Activated T-cell treated with anti-CD3 and anti-CD28 coated beads for 24 hours (primary cell): ENCODE results near the gene ME1.
A peak's percentile ranks its signal among the peaks of the same experiment; 100 is the strongest.
"Not testable (repeated sequence)": the region's sequence is repeated elsewhere in the genome, so short reads cannot be mapped to it uniquely, and the experiment has no call there.

ENCODE experiments used
- DNase-seq: peaks from one replicate; pipeline ENCODE4 v3.0.0-alpha.2; 2020; ENCODE audit warnings: low read depth

The ME1 gene

GRCh38 chr6:83256719-83257118, 174.1 kb downstream of the ME1 start:
- not testable (repeated sequence) for DNase-seq

- DNase-seq, result no peak
These were observed 178.1 kb downstream of the ME1 start for GRCh38 chr6:83252719-83253118.

GRCh38 chr6:83250235-83250634, 180.6 kb downstream of the ME1 start:
- DNase-seq, result no peak

- no peak for DNase-seq
These were observed 183.4 kb downstream of the ME1 start for GRCh38 chr6:83247471-83247870.

- no peak for DNase-seq
These were observed 199.7 kb downstream of the ME1 start for GRCh38 chr6:83231146-83231545.

GRCh38 chr6:83226517-83226916, 204.3 kb downstream of the ME1 start:
- no peak for DNase-seq

- DNase-seq, result no peak
These were observed 208.9 kb downstream of the ME1 start for GRCh38 chr6:83221889-83222479.

- no peak for DNase-seq
These were observed 209.6 kb downstream of the ME1 start for GRCh38 chr6:83221276-83221675.

- DNase-seq, result no peak
These were observed 210.7 kb downstream of the ME1 start for GRCh38 chr6:83220121-83220520.

- no peak for DNase-seq
These were observed 212.2 kb downstream of the ME1 start for GRCh38 chr6:83218646-83219045.

GRCh38 chr6:83216806-83217205, 214.0 kb downstream of the ME1 start:
- DNase-seq, result no peak

GRCh38 chr6:83215131-83216047, 215.5 kb downstream of the ME1 start:
- peak; percentile 28 for DNase-seq

GRCh38 chr6:83202031-83202430, 228.8 kb downstream of the ME1 start:
- no peak for DNase-seq

GRCh38 chr6:83199863-83200225, 231.0 kb downstream of the ME1 start:
- no peak for DNase-seq

GRCh38 chr6:83199173-83199862, 231.5 kb downstream of the ME1 start:
- DNase-seq, result no peak

- no peak for DNase-seq
These were observed 232.2 kb downstream of the ME1 start for GRCh38 chr6:83198486-83199172.

GRCh38 chr6:83193747-83194566, 236.9 kb downstream of the ME1 start:
- DNase-seq, result no peak

GRCh38 chr6:83192871-83193746, 237.7 kb downstream of the ME1 start, which contains the start of the genes PGM3 and RWDD2A:
TSS of gene PGM3 (minus strand) at chr6:83193265. CDS start at chr6:83191012, 2,253 bp downstream.
TSS of gene RWDD2A (plus strand) at chr6:83193357. CDS start at chr6:83194452, 1,095 bp downstream.
- peak; percentile 86 for DNase-seq

GRCh38 chr6:83192456-83192855, 238.4 kb downstream of the ME1 start:
- no peak for DNase-seq

- not testable (repeated sequence) for DNase-seq
These were observed 238.9 kb downstream of the ME1 start for GRCh38 chr6:83191974-83192373.
